Osteocyte (in vitro differentiated cells): Measurements from ENCODE around the gene ATF7IP2. TPM values are rescaled to one million over a fixed set of nuclear protein-coding genes. Genes with fewer than 3 reads are reported as not detected.
"Not testable (repeated sequence)": the region's sequence is repeated elsewhere in the genome, so short reads cannot be mapped to it uniquely, and the experiment has no call there.

Experiments used
- DNase-seq: peaks from one replicate; pipeline ENCODE4 v3.0.0; 2021; ENCODE audit warnings: mixed read lengths; ENCODE audit not compliant: unreplicated experiment; ENCODE audit errors: extremely low spot score
- H3K27ac Mint-ChIP-seq: one replicate; pipeline ENCODE4 v1.8.0; 2021; ENCODE audit warnings: mild to moderate bottlenecking, mixed read lengths; ENCODE audit not compliant: unreplicated experiment
- H3K27me3 Mint-ChIP-seq: one replicate; pipeline ENCODE4 v1.8.0; 2021; ENCODE audit warnings: mixed read lengths; ENCODE audit not compliant: unreplicated experiment
- H3K36me3 Mint-ChIP-seq: one replicate; pipeline ENCODE4 v1.8.0; 2021; ENCODE audit warnings: mixed read lengths; ENCODE audit not compliant: unreplicated experiment
- H3K4me1 Mint-ChIP-seq: one replicate; pipeline ENCODE4 v1.8.0; 2021; ENCODE audit warnings: mixed read lengths; ENCODE audit not compliant: unreplicated experiment
- H3K4me3 Mint-ChIP-seq: one replicate; pipeline ENCODE4 v1.8.0; 2021; ENCODE audit warnings: mild to moderate bottlenecking, moderate library complexity, mixed read lengths; ENCODE audit not compliant: unreplicated experiment
- H3K9me3 Mint-ChIP-seq: one replicate; pipeline ENCODE4 v1.8.0; 2021; ENCODE audit warnings: mixed read lengths; ENCODE audit not compliant: unreplicated experiment
- CTCF ChIP-seq: fragments of 200-600 bp; sonication (generic); IDR thresholded peaks from 2 replicates; pipeline ENCODE4 v1.5.0; 2021; ENCODE audit warnings: antibody characterized with exemption, mild to moderate bottlenecking, moderate library complexity
- total RNA-seq: library from RNA; stranded (reverse); gene quantifications from 2 replicates; pipeline ENCODE4 v1.2.1, GENCODE V29; 2021

Gene ATF7IP2
- total RNA-seq, 1 donor from 2014 or later, result 7.2 TPM

- Mint-ChIP-seq H3K4me1 (no peaks in the 10 kb centered on the region), H3K27ac (no peak overlapping the region), H3K27me3 (no peaks in the 10 kb centered on the region), H3K9me3 (peaks cover 24% of the 10 kb centered on the region), H3K4me3 (no peak overlapping the region), H3K36me3 (no peaks in the 10 kb centered on the region)
- DNase-seq, result no peak
- no peak for TF ChIP-seq CTCF
These were observed 40.2 kb upstream of the ATF7IP2 start for GRCh38 chr16:10345629-10346028.

GRCh38 chr16:10349851-10350250 is 36.0 kb upstream of the ATF7IP2 start:
- H3K27ac Mint-ChIP-seq, result no peak overlapping the region
- H3K27me3 Mint-ChIP-seq, result no peaks in the 10 kb centered on the region
- no peaks in the 10 kb centered on the region for H3K4me1 Mint-ChIP-seq

GRCh38 chr16:10352262-10352661 is 33.6 kb upstream of the ATF7IP2 start:
- H3K27me3 Mint-ChIP-seq, result no peaks in the 10 kb centered on the region
- H3K9me3 Mint-ChIP-seq, result peaks cover 8% of the 10 kb centered on the region
- no peak for DNase-seq
- no peak overlapping the region for H3K27ac Mint-ChIP-seq
- no peak overlapping the region for H3K4me3 Mint-ChIP-seq
- no peaks in the 10 kb centered on the region for H3K4me1 Mint-ChIP-seq
- no peaks in the 10 kb centered on the region for H3K36me3 Mint-ChIP-seq
- no peak for TF ChIP-seq CTCF

More at GRCh38 chr16:10349851-10350250, 36.0 kb upstream of the ATF7IP2 start:
- no peak for TF ChIP-seq CTCF
- Mint-ChIP-seq H3K4me3 (no peak overlapping the region), H3K9me3 (peaks cover 9% of the 10 kb centered on the region), H3K36me3 (no peaks in the 10 kb centered on the region)
- DNase-seq, result no peak

GRCh38 chr16:10355589-10355988 is 30.3 kb upstream of the ATF7IP2 start:
- Mint-ChIP-seq H3K27ac (no peak overlapping the region), H3K36me3 (no peaks in the 10 kb centered on the region), H3K9me3 (peaks cover 3% of the 10 kb centered on the region), H3K4me1 (no peaks in the 10 kb centered on the region), H3K27me3 (no peaks in the 10 kb centered on the region), H3K4me3 (no peak overlapping the region)
- no peak for TF ChIP-seq CTCF
- DNase-seq, result no peak

- H3K4me1 Mint-ChIP-seq, result no peaks in the 10 kb centered on the region
- peaks cover 3% of the 10 kb centered on the region for H3K9me3 Mint-ChIP-seq
- no peak overlapping the region for H3K4me3 Mint-ChIP-seq
- no peak for TF ChIP-seq CTCF
- H3K36me3 Mint-ChIP-seq, result no peaks in the 10 kb centered on the region
- H3K27ac Mint-ChIP-seq, result no peak overlapping the region
- no peak for DNase-seq
- H3K27me3 Mint-ChIP-seq, result no peaks in the 10 kb centered on the region
These were observed 28.7 kb upstream of the ATF7IP2 start for GRCh38 chr16:10356870-10357842.

- H3K27ac Mint-ChIP-seq, H3K36me3 Mint-ChIP-seq, DNase-seq, H3K4me1 Mint-ChIP-seq, H3K9me3 Mint-ChIP-seq, H3K4me3 Mint-ChIP-seq, H3K27me3 Mint-ChIP-seq: not testable (repeated sequence)
These were observed 24.1 kb upstream of the ATF7IP2 start for GRCh38 chr16:10361747-10362076.
